AG04449 (cell line): ENCODE data around the gene TUBB4B.

Experiments used
- CTCF ChIA-PET: fragments of 350-600 bp; formaldehyde crosslinking; extraction: SDS; loops from one replicate; lab custom pipeline; 2021; ENCODE audit warnings: antibody characterized with exemption; lab: Yijun Ruan, JAX
- POLR2A ChIA-PET: fragments of 400-600, 350-600 bp; formaldehyde crosslinking; extraction: SDS; loops from one replicate; lab custom pipeline; 2020; ENCODE audit warnings: antibody characterized with exemption, inconsistent platforms; lab: Yijun Ruan, JAX
- DNase-seq: peaks from one replicate; pipeline ENCODE4 v3.0.0-alpha.2; 2010; ENCODE audit warnings: low read depth, low spot score
- H3K4me3 ChIP-seq: 2 replicates; pipeline ENCODE4 v1.5.1; 2011; ENCODE audit warnings: low read depth, mild to moderate bottlenecking, control low read depth, low read length
- TF ChIP-seq, protein P1 (sequence below): IDR thresholded peaks from one replicate; pipeline ENCODE4 v1.5.1; 2011; ENCODE audit warnings: mild to moderate bottlenecking, moderate library complexity, low read length, control low read depth, inconsistent platforms; ENCODE audit not compliant: insufficient read depth; ENCODE audit errors: missing control alignments

The TUBB4B gene

DNA sequence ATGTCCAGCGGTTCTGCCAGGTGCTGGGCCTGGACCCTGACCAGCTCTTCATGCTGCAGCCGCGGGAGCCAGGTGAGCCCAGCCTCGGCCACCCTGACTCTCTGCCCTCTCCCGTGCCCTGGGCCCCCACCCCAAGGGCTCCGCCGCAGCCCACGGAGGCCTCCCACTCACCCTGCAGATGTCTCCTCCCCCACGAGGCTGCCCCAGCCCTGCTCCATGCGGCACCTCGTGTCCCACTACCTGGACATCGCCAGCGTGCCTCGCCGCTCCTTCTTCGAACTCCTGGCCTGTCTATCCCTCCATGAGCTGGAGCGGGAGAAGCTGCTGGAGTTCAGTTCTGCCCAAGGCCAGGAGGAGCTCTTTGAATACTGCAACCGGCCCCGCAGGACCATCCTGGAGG lies 26.5 kb upstream of the TUBB4B start:
- no peak for DNase-seq
- POLR2A ChIA-PET, result interaction anchor here (0.8 to 2.8 kb wide), 2 partner anchors 8 to 9 kb away, joined by 3 to 12 read pairs; partner anchors contain the start of gene RNF208

DNA sequence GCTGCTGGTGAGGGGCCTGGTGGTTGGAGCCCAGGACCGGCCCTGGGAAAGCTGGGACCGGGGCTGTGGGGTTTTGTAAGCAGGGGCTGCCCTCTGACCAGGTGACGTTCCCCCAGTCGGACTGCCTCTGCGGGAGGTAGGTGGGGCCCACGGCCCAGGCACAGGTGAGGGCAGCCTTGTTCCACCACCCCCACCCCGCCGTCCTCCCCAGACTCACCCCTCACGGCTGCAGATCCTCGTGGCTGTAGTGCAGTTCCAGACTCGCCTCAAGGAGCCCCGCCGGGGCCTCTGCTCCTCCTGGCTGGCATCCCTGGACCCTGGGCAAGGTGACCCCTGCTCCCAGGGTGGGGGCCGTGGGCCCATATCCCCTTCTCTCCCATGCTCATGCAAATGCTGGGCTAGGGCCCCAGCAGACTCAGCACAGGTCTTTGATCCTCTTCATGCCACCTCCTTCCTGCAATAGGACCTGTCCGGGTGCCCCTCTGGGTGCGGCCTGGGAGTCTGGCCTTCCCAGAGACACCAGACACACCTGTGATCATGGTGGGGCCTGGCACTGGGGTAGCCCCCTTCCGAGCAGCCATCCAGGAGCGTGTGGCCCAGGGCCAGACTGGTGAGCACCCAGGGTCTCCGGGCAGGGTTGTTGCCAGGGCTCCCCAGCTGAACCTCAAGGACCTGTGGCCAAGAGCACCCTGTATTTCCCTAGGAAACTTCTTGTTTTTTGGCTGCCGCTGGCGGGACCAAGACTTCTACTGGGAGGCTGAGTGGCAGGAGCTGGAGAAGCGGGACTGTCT lies 25.7 kb upstream of the TUBB4B start:
- CTCF ChIA-PET, result interaction anchor here (1.0 to 1.7 kb wide), 3 partner anchors 8 to 12 kb away, joined by 3 to 5 read pairs (median 3); partner anchors contain the start of genes CYSRT1 and RNF224
- POLR2A ChIA-PET, result interaction anchor here (0.8 to 2.8 kb wide), 3 partner anchors 7 to 25 kb away, joined by 3 to 12 read pairs (median 9); partner anchors contain the start of genes RNF208 and TUBB4B
- H3K4me3 ChIP-seq, result no peak overlapping the region

More for the DNA sequence above, 26.5 kb upstream of the TUBB4B start:
- H3K4me3 ChIP-seq, result no peak overlapping the region
- TF ChIP-seq, protein P1, sequence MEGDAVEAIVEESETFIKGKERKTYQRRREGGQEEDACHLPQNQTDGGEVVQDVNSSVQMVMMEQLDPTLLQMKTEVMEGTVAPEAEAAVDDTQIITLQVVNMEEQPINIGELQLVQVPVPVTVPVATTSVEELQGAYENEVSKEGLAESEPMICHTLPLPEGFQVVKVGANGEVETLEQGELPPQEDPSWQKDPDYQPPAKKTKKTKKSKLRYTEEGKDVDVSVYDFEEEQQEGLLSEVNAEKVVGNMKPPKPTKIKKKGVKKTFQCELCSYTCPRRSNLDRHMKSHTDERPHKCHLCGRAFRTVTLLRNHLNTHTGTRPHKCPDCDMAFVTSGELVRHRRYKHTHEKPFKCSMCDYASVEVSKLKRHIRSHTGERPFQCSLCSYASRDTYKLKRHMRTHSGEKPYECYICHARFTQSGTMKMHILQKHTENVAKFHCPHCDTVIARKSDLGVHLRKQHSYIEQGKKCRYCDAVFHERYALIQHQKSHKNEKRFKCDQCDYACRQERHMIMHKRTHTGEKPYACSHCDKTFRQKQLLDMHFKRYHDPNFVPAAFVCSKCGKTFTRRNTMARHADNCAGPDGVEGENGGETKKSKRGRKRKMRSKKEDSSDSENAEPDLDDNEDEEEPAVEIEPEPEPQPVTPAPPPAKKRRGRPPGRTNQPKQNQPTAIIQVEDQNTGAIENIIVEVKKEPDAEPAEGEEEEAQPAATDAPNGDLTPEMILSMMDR, result no peak
- CTCF ChIA-PET, result no interaction called here

DNA sequence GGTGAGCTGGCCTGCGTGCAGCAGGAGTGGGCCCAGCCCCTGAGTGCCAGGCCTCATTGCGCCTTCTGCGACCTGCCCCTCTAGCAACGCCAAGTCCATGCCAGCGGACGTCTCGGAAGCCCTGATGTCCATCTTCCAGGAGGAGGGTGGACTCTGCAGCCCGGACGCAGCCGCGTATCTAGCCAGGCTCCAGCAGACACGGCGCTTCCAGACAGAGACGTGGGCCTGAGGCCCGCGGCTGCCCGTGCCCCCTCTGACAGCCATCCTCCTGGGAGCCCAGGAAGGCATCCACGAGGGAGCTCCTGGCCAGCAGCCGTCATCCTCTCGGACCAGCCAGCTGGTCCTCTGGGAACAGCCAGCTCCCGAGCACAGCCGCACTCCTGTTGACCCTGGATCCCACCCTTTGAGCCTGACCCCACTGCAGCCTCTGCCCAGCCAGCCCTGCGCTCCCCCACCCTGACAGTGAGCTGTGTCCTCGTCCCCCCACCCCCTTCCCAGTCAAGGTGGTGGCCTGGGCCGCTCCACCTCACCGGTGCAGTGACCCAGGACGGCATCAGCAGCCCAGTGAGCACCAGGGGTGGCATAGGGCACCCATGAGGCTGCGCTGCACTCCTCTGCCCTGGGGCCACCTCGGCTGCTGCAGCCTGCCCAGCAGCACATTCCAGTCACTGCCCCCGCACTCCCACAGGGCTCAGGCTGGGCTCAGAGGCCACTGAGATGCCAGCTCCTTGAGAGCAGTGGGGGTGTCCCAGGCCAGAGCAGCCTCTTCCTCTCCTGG lies 24.7 kb upstream of the TUBB4B start:
- H3K4me3 ChIP-seq, result no peak overlapping the region
- ChIA-PET CTCF (interaction anchor here (1.0 to 1.7 kb wide), 3 partner anchors 9 to 11 kb away, joined by 3 to 5 read pairs (median 3); partner anchors contain the start of genes CYSRT1 and RNF224), POLR2A (interaction anchor here (0.5 to 1.9 kb wide), 2 partner anchors 15 to 24 kb away, joined by 3 to 9 read pairs; partner anchors contain the start of genes TPRN and TUBB4B)

More for the DNA sequence above, 25.7 kb upstream of the TUBB4B start:
- TF ChIP-seq, protein P1, result no peak
- no peak for DNase-seq

DNA sequence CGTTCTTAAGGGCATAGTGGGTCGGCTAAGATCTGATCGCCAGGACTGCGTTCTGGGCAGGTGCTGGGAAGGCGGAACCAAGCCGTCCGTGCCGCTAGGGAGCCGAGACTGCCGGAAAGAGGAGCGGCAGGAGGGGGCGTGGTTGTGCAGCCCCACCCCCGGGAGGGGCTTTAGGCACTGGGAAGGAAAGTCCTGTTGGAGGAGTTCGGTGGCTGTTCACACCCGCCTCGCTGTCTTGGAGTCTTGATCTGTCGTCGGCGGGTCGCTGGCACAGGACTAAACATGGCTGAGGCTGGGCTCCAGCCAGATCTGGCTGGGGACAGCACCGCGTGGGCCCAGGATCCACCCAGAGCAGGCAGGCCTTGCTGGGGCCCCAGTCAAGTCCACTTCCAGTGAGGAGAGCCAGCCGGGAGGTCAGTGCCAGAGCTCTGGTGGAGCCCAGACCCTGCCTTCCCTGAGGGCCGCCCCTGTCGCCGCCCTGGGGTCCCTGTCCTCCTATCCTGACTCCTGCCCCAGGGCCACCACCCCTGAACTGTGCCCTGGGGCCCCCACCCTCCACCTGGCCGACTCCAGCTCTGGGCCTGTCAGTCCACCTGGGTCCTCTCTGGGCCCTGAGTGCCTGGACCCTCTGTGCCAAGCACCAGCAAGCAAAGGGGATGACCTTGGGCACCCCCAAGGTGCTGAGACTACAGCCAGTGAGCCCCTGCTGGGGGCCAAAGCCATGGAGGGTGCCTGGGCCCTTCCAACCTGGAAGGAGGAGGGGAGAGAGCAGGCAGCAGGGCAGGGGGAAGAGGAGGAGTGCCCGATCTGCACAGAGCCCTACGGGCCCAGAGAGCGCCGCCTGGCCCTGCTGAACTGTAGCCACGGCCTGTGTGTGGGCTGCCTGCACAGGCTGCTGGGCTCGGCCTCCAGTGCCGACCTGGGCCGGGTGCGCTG lies 23.5 kb upstream of the TUBB4B start:
- DNase-seq, result no peak
- TF ChIP-seq, protein P1, result no peak
- CTCF ChIA-PET, result no interaction called here

More for the DNA sequence above, 24.7 kb upstream of the TUBB4B start:
- TF ChIP-seq, protein P1, result no peak
- no peak for DNase-seq

DNA sequence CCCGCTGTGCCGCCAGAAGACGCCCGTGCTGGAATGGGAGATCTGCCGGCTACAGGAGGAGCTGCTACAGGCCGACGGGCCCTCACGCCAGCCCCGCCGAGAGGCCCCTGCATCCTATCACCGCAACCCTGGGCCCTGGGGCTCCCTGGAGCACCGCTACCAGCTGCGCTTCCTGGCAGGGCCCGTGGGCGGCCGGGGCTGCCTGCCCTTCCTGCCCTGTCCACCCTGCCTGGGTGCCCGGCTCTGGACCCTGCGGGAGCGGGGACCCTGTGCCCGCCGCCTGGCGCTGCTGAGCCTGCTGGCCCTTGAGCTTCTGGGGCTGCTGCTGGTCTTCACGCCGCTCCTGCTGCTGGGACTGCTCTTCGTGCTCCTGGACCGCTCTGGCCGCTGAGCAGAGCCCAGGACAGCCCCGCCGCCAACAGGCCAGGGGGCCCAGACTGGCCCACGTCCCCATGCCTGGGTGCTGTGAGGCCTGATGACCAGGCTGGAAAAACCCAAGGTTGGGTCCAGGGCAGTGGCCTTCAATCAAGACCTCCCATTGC lies 22.8 kb upstream of the TUBB4B start:
- TF ChIP-seq, protein P1, result no peak
- POLR2A ChIA-PET, result no interaction called here
- CTCF ChIA-PET, result interaction anchor here (1.4 kb wide), 1 partner anchor 9 kb away, joined by 5 read pairs; the partner anchor contains the start of gene RNF224
- DNase-seq, result no peak
- H3K4me3 ChIP-seq, result no peak overlapping the region

More for the DNA sequence above, 23.5 kb upstream of the TUBB4B start:
- H3K4me3 ChIP-seq, result no peak overlapping the region
- POLR2A ChIA-PET, result interaction anchor here (1.9 kb wide), 1 partner anchor 23 kb away, joined by 9 read pairs; the partner anchor contains the start of gene TUBB4B
